B cell (primary cell): Measurements from ENCODE around the gene DPY19L1.
"Not testable (repeated sequence)": the region's sequence is repeated elsewhere in the genome, so short reads cannot be mapped to it uniquely, and the experiment has no call there.

ENCODE experiments used
- EZH2 ChIP-seq: IDR thresholded peaks from 2 replicates; pipeline ENCODE4 v1.6.1; 2012; ENCODE audit warnings: borderline replicate concordance, low read depth, mild to moderate bottlenecking, moderate library complexity, low read length; ENCODE audit not compliant: insufficient read depth, poor library complexity, severe bottlenecking
- TF ChIP-seq, protein P1 (sequence below): fragments of 200-600 bp; IDR thresholded peaks from one replicate; pipeline ENCODE4 v1.8.0; 2022; ENCODE audit warnings: antibody characterized with exemption, mild to moderate bottlenecking

DNA sequence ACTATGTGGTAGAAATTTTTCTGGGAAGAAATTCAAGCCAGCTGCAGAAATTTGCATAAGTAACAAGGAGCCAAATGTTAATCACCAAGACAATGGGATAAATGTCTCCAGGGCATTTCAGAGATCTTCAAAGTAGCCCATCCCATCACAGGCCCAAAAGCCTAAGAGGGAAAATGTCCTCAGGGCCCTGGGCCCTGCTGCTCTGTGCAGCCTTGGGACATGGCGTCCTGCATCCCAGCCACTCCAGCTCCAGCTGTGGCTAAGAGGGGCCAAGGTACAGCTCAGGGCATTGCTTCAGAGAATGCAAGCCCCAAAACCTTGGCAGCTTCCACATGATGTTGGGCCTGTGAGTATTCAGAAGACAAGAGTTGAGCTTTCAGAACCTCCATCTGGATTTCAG is 31.8 kb upstream of the DPY19L1 start:
- TF ChIP-seq, protein P1, sequence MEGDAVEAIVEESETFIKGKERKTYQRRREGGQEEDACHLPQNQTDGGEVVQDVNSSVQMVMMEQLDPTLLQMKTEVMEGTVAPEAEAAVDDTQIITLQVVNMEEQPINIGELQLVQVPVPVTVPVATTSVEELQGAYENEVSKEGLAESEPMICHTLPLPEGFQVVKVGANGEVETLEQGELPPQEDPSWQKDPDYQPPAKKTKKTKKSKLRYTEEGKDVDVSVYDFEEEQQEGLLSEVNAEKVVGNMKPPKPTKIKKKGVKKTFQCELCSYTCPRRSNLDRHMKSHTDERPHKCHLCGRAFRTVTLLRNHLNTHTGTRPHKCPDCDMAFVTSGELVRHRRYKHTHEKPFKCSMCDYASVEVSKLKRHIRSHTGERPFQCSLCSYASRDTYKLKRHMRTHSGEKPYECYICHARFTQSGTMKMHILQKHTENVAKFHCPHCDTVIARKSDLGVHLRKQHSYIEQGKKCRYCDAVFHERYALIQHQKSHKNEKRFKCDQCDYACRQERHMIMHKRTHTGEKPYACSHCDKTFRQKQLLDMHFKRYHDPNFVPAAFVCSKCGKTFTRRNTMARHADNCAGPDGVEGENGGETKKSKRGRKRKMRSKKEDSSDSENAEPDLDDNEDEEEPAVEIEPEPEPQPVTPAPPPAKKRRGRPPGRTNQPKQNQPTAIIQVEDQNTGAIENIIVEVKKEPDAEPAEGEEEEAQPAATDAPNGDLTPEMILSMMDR, result not testable (repeated sequence)
- TF ChIP-seq EZH2, result not testable (repeated sequence)
